Ascending aorta (tissue), 2 donors: Measurements from ENCODE around the gene COL4A2. TPM values are rescaled to one million over a fixed set of nuclear protein-coding genes. Genes with fewer than 3 reads are reported as not detected.
A peak's percentile ranks its signal among the peaks of the same experiment; 100 is the strongest.

Experiments
- DNase-seq, 2 donors: peaks; one replicate each; pipeline ENCODE4 v3.0.0-alpha.2; 2019; ENCODE audit warnings: low spot score in 2 of 2
- H3K27ac ChIP-seq, 2 donors: fragments of 200-600 bp; sonication (generic); one replicate each; pipeline ENCODE4 v1.5.1; 2016 to 2017; ENCODE audit warnings: mild to moderate bottlenecking in 1 of 2
- H3K27me3 ChIP-seq: fragments of 200-600 bp; sonication (generic); one replicate; pipeline ENCODE4 v1.5.1; 2017
- H3K36me3 ChIP-seq, 2 donors: fragments of 200-600 bp; sonication (generic); one replicate each; pipeline ENCODE4 v1.5.1; 2016
- H3K4me1 ChIP-seq, 2 donors: fragments of 200-600 bp; sonication (generic); one replicate each; pipeline ENCODE4 v1.5.1; 2016 to 2017; ENCODE audit warnings: mild to moderate bottlenecking in 1 of 2
- H3K4me3 ChIP-seq, 2 donors: fragments of 200-600 bp; sonication (generic); one replicate each; pipeline ENCODE4 v1.5.1; 2016 to 2017; ENCODE audit warnings: mild to moderate bottlenecking in 1 of 2
- H3K9me3 ChIP-seq, 2 donors: fragments of 200-600 bp; sonication (generic); one replicate each; pipeline ENCODE4 v1.5.1; 2016
- CTCF ChIP-seq, 3 experiments: fragments of 200-600 bp in 2 of 3; fragments of 450-650 bp in 1 of 3; sonication (generic) in 2 of 3; IDR thresholded peaks; one replicate each; pipeline ENCODE4 v1.5.1; 2016 to 2019; ENCODE audit warnings: antibody characterized with exemption in 3 of 3, mild to moderate bottlenecking in 1 of 3, moderate library complexity in 1 of 3
- intact Hi-C: fragments of 100-400 bp; cut with DNase I; formaldehyde crosslinking; loops from one replicate; pipeline ENCODE4 v1.15.1; 2023
- total RNA-seq: library from RNA; depleted of rRNA; stranded (reverse); fragments of >200 nt; gene quantifications from one replicate; pipeline ENCODE4 v1.1.0, GENCODE V29; 2016

COL4A2 gene
- total RNA-seq, 1 donor from 2014 or later = 1,227 TPM

- H3K4me3 ChIP-seq = peak overlapping the region; percentile 84
- H3K4me1 ChIP-seq = peaks cover 14 to 33% of the 10 kb centered on the region in 2 donors
- TF ChIP-seq CTCF (IDR thresholded peaks at IDR 0.05) = no peak
- H3K36me3 ChIP-seq = peaks cover 0 to 5% of the 10 kb centered on the region in 2 donors
- intact Hi-C loops = loop anchor here (5.0 kb wide), 1 partner anchor 37 kb away; no protein-coding TSS in a partner anchor
- H3K27ac ChIP-seq = peak overlapping the region; percentile 95 to 99
- no peaks in the 10 kb centered on the region for H3K27me3 ChIP-seq
- DNase-seq = peak in 1 of 2 donors; percentile 77
- H3K9me3 ChIP-seq = no peaks in the 10 kb centered on the region
These were observed 2.8 kb upstream of the COL4A2 start for GRCh38 chr13:110304256-110304655.

GRCh38 chr13:110305001-110305400 is 2.1 kb upstream of the COL4A2 start:
- peak overlapping the region; percentile 95 to 99 for H3K27ac ChIP-seq
- no peak for DNase-seq
- H3K27me3 ChIP-seq = no peaks in the 10 kb centered on the region
- no peak for TF ChIP-seq CTCF (IDR thresholded peaks at IDR 0.05)
- peaks cover 4 to 10% of the 10 kb centered on the region in 2 donors for H3K36me3 ChIP-seq
- H3K4me1 ChIP-seq = peaks cover 10 to 30% of the 10 kb centered on the region in 2 donors
- intact Hi-C loops = loop anchor here (5.0 kb wide), 1 partner anchor 73 kb away; no protein-coding TSS in a partner anchor
- H3K9me3 ChIP-seq = no peaks in the 10 kb centered on the region
- H3K4me3 ChIP-seq = peak overlapping the region; percentile 84

GRCh38 chr13:110305544-110305943 is 1.5 kb upstream of the COL4A2 start:
- Histone ChIP-seq H3K4me3 (peak overlapping the region; percentile 84), H3K27ac (peak overlapping the region; percentile 95 to 99), H3K36me3 (peaks cover 4 to 13% of the 10 kb centered on the region in 2 donors), H3K27me3 (no peaks in the 10 kb centered on the region), H3K4me1 (peaks cover 8 to 27% of the 10 kb centered on the region in 2 donors), H3K9me3 (no peaks in the 10 kb centered on the region)
- TF ChIP-seq CTCF (IDR thresholded peaks at IDR 0.05) = no peak
- intact Hi-C loops = loop anchor here (5.0 kb wide), 1 partner anchor 73 kb away; no protein-coding TSS in a partner anchor
- no peak for DNase-seq

GRCh38 chr13:110305949-110306339 is 1.1 kb upstream of the COL4A2 start:
- H3K9me3 ChIP-seq = no peaks in the 10 kb centered on the region
- intact Hi-C loops = loop anchor here (2.0 to 5.0 kb wide), 2 partner anchors 35 to 74 kb away; no protein-coding TSS in a partner anchor
- DNase-seq = no peak
- TF ChIP-seq CTCF (IDR thresholded peaks at IDR 0.05) = no peak
- H3K4me1 ChIP-seq = peaks cover 8 to 29% of the 10 kb centered on the region in 2 donors
- H3K27me3 ChIP-seq = no peaks in the 10 kb centered on the region
- peaks cover 8 to 15% of the 10 kb centered on the region in 2 donors for H3K36me3 ChIP-seq
- H3K4me3 ChIP-seq = peak overlapping the region; percentile 84
- peak overlapping the region; percentile 95 to 99 for H3K27ac ChIP-seq

GRCh38 chr13:110306340-110306959 is 634 bp upstream of the COL4A2 start:
- no peak for TF ChIP-seq CTCF (IDR thresholded peaks at IDR 0.05)
- Histone ChIP-seq H3K4me3 (peak overlapping the region; percentile 84), H3K27ac (peak overlapping the region; percentile 95 to 99), H3K9me3 (no peaks in the 10 kb centered on the region), H3K27me3 (no peaks in the 10 kb centered on the region), H3K4me1 (peaks cover 13 to 32% of the 10 kb centered on the region in 2 donors), H3K36me3 (peaks cover 13 to 18% of the 10 kb centered on the region in 2 donors)
- intact Hi-C loops = loop anchor here (2.0 to 5.0 kb wide), 2 partner anchors 34 to 74 kb away; no protein-coding TSS in a partner anchor
- peak in 1 of 2 donors; percentile 67 for DNase-seq
